ENCODE measurements around the gene CPNE2.

The CPNE2 gene

DNA sequence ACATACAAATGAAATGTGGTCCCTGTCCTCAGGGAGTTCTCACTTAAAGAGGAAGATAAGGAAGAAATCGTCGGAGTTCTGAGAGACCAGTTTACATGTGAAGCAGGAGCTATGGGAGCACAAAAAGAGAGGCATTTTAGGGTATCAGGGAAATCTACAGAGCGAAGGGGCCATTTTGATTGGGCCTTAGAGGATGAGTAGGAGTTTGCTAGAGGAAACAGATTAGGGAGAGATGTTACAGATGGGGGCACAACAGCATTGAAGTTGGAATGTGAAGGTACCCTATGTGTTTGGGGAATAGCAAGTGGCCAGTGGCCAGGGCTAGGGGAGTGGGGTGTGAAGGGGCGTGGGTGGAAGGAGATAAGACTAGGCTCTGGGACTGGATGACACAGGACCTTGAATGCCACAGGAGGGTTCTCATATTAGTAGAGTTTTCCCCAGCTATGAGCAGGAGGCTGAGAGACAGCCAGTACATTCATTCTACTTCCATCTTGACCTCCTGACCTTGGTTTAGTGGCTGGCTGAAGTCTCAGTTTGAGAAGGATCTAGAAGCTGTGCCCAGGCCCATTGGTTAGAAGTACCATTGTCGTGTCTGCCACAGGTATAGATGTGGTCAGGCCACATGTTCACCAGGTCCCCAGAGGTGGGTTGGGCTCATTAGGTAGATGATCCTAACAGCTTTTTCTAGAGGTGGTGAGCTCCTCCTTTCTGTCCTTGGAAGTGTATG lies 34.8 kb downstream of the CPNE2 start:
- ATAC-seq: peak; percentile 32 to 33

DNA sequence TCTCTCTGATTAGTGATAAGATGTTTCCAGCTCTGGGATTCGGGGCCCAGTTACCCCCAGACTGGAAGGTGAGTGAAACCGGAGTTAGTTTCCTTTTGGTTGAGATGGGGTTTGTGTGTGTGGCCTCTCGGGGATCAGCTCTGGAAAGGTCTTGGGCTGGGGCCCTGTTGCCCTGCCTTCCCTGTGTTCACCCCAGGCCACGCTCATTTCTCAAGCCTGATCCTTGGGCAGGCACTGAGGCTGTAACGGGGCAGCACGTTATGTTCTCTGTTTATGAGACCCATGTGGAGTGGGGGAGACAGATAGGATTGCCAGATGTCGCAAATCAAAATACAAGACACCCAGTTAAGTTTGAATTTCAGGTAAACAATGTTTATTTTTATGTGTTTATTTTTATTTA lies 35.5 kb downstream of the CPNE2 start:
- ATAC-seq: no peak

DNA sequence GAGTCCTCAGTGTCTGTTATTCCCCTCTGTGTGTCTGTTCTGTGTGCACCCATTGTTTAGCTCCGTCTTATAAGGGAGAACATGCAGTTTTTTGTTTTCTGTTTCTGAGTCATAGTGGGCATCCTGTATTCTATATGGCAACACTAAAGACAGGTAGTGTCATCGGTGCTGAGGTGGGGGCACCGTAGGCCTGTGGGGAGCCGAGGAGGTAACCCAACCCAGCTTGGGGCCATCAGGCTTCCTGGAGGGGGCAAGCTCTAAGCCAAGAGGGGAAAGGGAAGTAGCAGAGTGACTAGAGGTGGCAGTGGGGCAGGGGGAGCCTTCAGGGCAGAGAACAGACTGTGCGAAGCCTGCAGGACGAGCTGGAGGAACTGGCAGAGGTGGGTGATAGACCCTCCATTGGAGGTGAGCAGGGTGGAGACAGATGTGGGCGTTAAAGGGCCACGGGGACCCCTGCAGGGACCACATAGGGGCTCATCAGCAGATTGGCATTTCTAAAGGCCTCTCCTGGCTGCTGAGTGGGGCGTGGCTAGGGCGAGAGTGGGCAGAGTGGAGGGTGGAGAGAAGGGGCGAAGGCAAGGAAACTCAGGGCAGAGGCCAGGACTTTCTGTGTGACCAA lies 36.5 kb downstream of the CPNE2 start:
- peak; percentile 79 to 83 for ATAC-seq

DNA sequence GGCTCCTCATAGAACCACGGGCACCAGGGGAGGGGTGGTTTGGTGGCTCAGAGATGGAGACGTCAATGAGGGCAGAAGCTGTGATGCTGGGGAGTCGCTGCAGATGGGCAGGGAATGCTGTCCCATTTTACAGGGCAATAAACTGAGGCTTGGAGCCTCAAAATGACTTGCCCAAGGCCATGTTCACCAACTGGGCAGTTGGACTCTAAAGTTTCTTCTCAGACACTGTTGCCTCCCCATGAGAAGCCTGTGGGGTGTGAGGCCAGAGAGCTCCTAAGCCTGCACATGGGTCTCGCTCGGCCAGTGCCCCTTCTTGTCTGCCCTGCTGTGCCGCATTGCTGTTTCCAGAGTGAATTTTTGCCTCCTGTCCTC lies 38.6 kb downstream of the CPNE2 start:
- ATAC-seq: no peak

DNA sequence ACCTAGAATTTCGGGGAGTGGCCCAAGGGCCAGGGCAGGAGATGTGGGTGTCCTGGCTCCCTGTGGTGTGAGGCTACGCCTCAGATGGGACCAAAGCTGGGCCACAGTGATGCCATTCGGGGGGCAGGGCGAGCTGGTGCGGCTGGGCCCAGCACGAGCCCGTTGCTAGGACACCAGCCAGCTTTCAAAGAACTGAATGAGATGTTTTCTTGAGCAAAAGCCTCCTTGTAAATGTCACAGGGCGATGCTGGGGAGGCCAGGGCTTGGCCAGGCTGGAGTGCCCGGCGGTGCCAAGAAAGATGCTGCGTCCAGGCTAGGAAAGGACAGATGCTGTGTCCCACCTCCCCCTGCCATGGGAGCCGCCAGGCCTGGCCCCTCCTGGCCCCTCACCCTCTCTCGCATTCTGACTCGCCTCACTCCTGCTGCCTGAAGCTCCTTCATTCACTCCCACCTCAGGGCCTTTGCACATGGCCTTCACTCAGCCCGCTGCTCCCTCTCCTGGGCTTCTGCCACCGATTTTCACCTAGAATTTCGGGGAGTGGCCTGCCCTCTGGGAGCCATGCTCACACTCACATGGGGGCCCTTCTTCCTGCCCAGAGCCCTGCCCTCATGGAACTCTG lies 39.1 kb downstream of the CPNE2 start:
- no peak for ATAC-seq

DNA sequence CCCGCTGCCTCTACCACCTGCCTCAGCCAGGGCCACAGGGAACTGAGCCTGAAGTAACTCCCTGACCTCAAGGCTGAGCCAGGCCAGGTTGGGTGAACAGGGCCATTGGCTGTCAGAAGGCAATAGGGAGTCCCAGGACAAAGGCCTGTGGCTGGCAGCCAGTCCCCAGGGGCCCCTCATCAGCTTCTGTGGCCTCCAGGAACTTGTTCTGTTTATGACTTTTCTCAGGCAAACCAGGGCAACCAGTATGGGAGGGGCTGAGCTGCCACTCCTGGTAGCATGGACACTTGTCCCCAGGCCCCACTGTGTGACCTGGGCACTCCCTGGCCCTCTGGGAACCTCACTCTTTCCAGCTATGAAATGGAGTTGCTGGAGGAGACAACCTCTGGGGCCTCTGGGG lies 40.1 kb downstream of the CPNE2 start:
- no peak for ATAC-seq

DNA sequence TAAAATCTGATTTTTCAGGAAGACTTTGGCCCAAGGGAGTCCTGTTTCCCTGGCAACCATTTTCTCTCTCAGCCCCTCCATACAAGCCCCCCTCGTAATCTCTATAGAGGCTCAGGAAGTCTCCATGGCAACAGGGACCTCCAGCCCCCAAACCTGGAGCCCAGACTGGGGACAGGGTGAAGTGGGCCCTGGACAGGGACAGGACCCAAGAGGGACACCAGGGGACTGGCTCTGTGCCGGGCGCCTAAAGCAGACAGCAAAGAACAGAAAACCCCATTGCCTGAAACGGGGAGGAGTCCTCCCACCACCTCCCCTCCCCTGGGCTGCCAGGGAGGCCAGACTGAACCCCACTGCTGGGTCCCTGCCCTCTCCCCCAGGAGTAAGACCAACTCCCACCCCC lies 40.6 kb downstream of the CPNE2 start:
- ATAC-seq: no peak

DNA sequence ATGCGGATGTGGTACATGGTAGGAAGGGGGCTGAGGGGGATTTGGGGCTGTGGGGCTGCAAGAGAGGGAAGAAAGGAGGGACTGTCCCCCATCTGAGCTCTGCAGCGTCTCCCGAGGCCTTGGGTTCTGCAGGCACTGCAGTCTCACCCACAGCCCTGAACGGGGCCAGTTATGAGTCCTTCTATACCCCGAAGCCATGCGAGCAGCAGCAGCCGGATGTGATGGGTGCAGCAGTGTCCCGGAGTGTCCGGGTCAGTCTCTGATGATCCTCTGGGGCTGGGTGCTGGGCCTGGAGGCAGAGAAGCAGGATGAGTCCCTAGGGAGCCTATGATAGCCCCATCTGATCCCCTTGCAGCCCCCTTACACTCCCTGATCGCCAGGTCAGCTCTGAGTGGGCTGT lies 41.5 kb downstream of the CPNE2 start:
- peak; percentile 60 to 75 for ATAC-seq

DNA sequence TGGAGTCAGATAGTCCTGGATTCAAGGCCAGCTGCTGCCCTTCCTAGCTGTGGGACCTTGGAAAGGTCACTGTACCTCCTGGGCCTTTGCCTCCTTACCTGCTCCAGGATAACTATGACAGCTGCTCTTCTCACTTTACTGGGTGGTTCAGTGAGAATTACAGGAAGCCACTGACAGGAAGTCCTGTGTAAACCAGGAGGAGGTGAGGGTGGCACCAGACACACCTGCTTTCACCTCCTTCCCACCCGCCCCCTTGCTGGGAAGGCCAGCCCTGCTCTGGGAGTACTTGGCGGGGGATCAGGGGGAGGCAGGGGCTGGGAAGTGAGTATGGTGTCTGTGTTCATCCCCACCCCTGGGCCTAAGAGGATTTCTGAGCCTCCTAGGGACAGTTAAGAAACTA lies 42.6 kb downstream of the CPNE2 start:
- peak; percentile 28 to 48 for ATAC-seq

DNA sequence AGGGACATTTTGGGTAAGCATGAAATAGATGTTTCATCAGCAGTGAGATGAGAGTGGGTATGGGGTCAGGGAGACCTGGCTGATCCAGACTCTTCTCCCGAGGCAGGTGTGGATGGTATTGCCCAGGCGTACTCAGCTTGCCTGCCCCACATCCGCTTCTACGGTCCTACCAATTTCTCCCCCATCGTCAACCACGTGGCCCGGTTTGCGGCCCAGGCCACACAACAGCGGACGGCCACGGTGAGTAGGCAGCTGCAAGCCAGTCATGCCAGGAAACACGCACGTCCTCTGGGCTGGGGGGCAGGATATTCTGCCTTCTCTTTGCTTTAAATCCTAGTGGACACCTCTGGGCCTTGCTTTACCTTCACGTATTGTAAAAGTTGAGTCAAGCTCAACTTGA lies 44.7 kb downstream of the CPNE2 start:
- ATAC-seq: no peak

DNA sequence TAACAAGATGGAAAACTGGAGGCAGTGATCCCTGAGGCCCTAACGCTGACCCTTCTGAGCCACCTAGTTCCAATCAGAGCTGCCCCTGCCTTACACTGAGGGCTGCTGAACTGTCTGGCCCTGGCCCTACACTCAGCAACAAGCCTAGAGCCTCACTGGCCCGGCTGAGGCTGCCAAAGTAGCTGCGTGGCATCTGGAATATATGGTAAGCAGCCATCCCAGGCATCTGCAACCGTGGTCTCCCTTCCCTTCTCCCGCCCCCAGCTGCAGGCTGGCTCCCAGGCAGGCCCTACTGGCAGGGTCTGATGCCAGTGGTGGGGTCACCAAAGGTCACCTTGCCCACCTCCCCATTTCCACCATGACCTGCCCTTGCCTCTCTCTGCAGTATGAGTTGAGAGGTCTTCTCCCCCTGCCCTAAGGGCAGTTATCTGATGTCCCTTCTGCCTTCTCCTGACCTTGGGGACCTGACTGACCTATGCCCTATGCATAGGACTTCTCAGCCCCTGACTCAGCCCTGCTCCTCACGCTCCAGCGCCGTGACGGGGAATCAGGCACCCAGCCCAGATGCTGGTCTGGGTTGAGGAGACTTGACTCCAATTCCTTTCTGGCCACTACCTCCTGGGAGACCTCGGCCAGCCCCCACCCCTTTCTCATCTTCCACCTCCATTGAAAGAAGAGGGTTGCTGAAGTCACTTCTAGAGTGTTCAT lies 45.3 kb downstream of the CPNE2 start:
- ATAC-seq: no peak

DNA sequence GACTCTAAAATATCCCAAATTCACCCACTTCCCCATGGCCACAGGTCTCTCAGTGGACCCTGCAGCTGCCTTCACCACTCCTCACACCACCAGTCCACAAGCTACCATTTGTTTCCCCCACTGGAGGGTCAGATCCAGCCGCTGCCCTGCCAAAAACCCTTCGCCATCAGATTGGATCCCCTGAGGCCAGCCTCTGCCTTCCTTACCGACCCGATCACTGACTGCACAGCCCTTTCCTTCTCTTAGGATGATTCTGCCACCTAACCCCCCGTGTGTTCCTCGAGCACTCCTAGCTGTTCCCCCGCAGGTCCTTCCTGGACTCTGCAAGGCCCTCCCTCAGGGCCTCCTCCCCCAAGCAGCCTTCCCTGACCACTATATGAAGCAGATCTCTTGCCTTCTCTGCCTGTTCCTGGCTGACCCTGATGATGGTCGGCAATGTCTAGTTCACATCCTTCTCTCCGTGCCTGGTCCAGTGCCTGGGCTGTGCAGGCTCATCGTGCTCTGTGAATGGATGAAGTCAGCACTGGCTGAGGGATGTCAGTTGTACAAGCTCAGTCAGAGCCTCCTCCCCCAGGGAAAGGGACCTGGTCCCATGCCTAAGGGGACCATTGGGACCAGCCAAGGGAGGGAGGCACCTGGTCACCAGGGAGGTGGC lies 46.0 kb downstream of the CPNE2 start:
- ATAC-seq: no peak

DNA sequence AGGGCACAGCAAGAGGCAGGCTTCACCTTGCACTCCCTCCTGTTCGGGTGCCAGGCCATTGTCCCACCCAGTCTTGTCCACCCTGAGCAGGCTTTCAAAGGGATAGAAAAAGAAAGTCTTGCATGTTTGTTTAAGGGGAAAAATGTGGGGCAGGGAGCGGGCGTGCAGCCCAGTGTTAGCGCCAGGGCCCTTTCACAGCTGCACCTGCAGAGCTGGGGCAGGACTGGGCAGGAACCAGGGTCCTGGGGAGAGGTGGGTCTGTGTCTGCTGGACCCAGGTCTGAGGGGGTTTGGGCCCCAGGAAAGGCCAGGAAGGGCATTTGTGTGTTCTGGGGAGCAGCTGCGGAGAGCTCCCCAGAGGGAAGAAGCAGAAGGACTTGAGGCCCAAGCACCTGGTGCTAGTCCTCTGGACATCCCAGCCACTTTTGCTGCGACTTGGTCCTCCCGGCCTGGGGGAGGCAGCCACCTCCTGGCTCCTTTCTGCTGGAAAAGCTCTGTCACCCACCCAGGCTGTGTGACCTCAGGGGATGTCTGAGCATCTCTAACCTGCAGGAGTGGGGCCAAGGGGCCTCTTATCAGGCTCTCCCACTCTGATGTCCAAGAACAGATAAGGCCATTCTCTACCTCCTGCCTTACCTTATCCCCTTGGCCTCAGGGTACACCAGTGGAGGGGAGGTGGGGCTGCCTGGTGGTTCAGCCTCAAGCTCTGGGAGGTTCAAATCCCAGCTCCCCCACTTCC lies 48.7 kb downstream of the CPNE2 start:
- no peak for ATAC-seq

DNA sequence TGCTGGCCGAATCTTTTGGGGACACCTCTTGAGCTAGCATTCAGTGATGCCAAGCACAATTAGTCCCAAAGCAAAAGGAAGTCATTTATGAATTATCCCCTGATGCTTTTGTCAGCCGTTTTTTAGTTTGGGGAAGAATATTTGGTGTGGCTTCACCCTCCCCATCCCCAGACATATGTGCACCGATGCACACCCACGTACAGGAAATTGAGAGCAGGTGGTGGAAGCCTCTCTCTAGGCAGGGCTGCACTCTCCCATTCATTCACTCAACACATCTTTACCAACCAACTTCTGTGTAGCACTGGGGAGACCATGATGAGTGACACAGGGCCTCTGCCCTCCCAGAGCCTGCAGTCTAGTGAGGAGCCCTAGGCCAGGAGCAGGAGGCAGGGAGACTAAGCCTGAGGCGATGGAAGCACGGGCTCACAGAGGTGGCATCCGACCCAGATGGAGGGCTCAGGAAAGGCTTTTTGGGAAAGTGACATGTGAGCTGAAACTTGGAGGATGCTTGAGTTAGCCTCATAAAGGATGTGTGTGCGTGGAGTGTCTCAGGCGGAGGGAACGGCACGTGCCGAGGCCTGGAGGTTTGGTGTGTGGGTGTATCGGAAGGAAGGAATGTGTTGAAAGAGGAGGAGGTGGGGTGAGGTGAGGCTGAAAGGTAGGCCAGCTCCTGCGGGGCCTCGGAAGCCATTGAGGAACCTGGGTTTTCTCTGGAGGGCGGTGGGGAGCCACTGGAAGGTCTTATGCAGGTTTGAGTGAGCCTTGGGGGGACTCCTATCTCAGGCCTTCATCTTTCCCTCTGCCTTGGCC lies 49.6 kb downstream of the CPNE2 start:
- peak; percentile 53 to 65 for ATAC-seq

DNA sequence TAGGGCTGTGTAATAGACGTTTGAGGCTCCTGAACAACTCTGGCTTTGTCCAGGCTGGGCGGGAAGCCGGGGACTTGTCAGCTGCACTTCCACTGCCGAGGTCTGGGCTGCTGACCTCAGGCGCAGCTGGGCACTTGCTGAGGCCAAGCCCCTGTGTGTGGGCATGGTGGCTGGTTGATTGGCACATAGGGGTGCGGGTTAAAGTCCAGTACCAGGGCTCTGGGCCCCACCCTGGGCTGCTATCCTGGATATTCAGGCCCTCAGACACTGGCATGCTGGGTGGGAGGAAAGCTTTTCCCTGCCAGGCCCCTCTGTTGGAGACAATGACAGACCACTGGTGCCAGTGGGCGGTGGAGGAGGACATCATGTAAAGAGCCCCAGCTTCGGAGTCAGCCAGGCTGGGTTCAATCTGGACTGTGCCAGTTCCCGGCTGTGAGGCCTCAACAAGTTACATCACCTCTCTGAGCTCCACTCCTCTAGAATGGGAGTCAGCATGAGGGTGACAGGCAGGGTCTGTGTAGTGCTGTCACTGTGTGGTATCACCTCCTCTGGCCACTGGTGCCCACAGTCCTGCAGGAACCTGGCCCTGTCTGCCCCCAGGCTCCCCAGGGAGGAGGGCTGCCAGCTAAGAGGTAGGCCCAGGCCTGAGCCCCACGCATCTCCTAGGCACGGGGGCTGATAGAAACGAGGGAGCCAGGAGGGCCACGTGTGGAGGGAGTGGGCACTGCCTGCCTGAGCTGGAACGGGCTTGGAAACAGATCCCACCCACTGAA lies 51.0 kb downstream of the CPNE2 start:
- no peak for ATAC-seq

DNA sequence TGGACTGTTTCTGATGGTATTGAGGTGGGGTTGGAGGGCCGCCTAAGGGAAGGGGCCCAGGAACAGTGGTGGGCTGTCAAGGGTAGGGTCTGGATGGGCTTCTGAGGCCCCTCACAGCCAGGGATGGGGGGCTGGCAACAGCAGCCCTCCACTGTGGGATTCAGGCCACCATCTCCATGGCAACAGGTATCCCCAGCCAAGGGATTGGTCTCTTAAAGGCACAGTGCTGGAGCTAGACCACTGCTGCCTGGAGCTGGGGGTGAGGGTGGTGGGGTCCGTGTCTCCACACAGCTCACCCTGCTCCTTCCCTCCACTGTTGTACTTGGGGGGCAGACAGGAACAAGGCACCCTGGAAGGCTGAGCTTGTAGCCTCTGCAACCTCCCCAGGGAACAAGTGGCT lies 51.6 kb downstream of the CPNE2 start:
- ATAC-seq: no peak

DNA sequence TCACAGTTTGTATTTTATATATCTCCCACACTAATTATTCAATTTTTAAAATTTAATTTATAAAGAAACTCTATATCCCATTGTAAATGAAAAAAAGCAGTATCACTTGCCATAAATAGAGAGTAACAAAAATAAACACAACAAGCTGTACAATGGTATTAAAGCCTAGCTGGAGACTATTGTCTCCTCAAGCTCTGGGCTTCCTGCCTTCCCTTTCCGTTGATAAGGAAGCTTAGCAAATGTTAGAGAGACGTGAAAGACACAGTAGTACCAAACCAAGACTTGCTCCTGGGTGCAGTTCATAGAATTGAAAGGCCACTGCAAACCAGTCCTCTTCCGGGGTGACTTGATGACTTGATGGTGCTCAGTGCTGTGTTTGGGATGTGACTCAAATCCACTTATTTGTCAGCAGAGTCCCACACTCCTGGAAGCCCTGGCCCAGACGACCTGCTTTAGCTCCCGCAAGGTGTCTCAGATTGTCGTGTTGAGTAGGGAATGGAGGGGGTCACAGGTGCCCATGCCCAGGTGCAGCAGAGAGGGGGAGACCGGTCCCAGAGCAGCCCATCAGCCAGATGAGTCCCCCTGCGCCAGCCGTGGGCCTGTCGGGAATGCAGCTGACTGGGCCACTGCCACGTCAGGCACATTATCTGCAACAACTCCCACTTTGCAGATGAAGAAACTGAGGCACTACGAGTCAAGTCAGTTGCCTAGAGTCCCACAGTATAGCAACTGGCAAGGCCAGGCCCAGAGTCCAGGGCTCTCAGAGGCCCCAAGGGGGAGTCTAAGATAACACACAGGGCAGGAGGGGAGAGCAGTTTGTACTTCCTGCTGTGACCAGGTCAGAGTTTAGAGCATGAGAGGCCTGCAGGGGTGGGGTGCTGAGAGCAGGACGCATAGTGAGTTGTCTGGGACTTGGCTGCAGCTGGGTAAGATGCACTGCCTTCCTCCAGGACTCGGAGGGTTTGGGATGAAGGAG lies 53.0 kb downstream of the CPNE2 start:
- ATAC-seq: no peak

DNA sequence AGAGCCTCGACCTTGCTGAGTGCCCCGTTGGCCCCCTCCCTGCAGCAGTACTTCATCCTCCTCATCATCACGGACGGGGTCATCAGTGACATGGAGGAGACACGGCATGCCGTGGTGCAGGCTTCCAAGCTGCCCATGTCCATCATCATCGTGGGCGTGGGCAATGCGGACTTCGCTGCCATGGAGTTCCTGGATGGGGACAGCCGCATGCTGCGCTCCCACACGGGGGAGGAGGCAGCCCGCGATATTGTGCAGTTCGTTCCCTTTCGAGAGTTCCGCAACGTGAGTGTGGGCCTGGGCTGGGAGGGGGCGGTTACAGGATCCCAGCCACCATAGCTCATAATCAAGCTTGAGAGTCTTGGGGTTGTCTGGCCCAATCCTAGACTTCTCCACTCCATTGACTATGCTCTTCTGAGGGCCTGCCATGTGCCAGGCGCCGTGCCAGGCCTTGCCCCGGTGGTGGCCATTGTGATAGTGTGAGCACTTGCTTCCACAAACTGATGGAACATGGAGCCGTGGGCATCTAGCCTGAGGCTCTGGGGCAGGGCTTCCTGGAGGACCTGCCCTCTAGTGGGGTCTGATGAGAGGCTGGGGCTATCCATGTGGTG lies 53.8 kb downstream of the CPNE2 start:
- no peak for ATAC-seq

DNA sequence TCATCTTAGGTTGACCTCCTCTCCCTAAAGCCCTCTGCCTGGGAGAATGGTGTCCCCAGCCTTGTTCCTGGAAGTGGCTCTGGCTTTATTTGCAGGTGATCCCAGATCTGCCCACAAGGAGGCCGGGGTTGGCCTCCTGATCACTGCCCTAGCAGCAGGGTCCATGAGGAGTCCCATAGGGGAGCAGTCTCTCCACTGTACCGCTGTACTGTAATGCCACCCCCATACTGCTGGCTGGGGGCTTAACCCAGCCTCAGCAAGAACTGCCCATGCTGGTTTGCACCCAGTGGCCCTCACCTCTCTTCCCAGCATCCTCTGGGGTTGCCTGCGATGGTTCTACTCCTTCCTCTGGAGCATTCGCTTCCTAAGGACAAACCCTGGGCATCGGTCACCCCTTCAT lies 54.4 kb downstream of the CPNE2 start:
- no peak for ATAC-seq

Data from activated CD4-positive, CD25-positive, alpha-beta regulatory T cell treated with anti-CD3 and anti-CD28 coated beads, Interleukin-2, amount 50 U/mL, for 24 hours (primary cell).